IPS-20b (cell line): Measurements from ENCODE around the gene FRMD1.

Experiments used
- H3K27ac ChIP-seq: one replicate; pipeline ENCODE4 v1.5.1; 2013; ENCODE audit warnings: low read length
- H3K27me3 ChIP-seq: 2 replicates; pipeline ENCODE4 v1.6.1; 2013; ENCODE audit warnings: mild to moderate bottlenecking, low read length, inconsistent platforms; ENCODE audit not compliant: insufficient read depth
- H3K36me3 ChIP-seq: 2 replicates; pipeline ENCODE4 v1.6.1; 2013; ENCODE audit warnings: low read depth, mild to moderate bottlenecking, inconsistent platforms, low read length, moderate library complexity; ENCODE audit not compliant: insufficient read depth
- H3K4me1 ChIP-seq: 2 replicates; pipeline ENCODE4 v1.6.1; 2013; ENCODE audit warnings: mild to moderate bottlenecking, control low read depth, inconsistent platforms, low read length, moderate library complexity; ENCODE audit not compliant: insufficient read depth
- H3K4me3 ChIP-seq: 2 replicates; pipeline ENCODE4 v1.5.1; 2013; ENCODE audit warnings: mild to moderate bottlenecking, low read length, inconsistent platforms
- H3K9ac ChIP-seq: 2 replicates; pipeline ENCODE4 v1.6.1; 2013; ENCODE audit warnings: low read depth, mild to moderate bottlenecking, inconsistent platforms, low read length, moderate library complexity
- H3K9me3 ChIP-seq: 2 replicates; pipeline ENCODE4 v1.6.1; 2013; ENCODE audit warnings: mild to moderate bottlenecking, low read depth, low read length, inconsistent platforms; ENCODE audit not compliant: insufficient read depth

The FRMD1 gene

DNA sequence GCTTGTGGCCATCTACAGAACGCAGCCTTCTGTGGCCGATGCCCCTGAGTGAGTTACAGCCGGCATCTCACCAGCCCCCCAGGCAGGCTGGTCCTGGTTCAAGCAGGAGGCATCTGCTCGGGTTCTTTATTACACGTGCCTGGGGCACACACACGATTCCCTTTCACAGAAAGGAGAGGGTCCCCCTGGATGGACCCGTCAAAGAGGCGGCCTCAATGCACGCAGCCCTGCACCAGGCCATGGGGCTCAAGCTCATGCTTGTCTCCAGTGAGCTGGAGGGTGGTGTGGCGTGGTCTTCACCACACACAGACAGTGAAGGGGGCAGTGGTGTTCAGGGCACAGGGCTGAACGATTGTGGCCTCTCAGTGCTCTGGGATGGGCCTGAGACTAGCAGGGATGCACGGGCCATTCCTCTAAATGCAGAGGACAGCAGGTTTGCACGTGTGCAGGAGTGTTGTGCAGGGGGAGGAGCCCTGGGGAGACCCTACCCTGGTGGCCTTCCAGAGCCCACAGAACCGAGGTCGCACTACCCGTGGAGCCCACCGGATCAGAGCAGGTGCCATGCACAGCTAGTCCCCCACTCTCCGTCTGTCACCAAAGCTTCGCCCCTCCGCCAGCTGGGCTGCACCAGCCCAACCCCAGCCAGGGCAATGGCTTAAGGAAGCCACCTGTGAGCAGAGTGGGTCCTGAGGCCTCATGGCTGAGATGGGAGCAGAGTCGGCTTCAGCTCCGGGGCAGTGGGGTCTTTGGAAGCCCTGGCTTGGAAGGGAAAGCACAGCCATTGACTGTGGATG lies 23.1 kb downstream of the FRMD1 start:
- no peaks in the 10 kb centered on the region for H3K4me1 ChIP-seq
- H3K27me3 ChIP-seq, result no peaks in the 10 kb centered on the region

GRCh38 chr6:168054765-168055560 lies 24.0 kb downstream of the FRMD1 start:
- Histone ChIP-seq H3K36me3 (no peaks in the 10 kb centered on the region), H3K27me3 (no peaks in the 10 kb centered on the region), H3K4me1 (no peaks in the 10 kb centered on the region), H3K9me3 (no peaks in the 10 kb centered on the region), H3K4me3 (no peak overlapping the region), H3K27ac (no peak overlapping the region), H3K9ac (no peak overlapping the region)

More for the DNA sequence above, 23.1 kb downstream of the FRMD1 start:
- no peak overlapping the region for H3K9ac ChIP-seq
- no peaks in the 10 kb centered on the region for H3K9me3 ChIP-seq
- H3K27ac ChIP-seq, result no peak overlapping the region
- no peak overlapping the region for H3K4me3 ChIP-seq
- no peaks in the 10 kb centered on the region for H3K36me3 ChIP-seq

DNA sequence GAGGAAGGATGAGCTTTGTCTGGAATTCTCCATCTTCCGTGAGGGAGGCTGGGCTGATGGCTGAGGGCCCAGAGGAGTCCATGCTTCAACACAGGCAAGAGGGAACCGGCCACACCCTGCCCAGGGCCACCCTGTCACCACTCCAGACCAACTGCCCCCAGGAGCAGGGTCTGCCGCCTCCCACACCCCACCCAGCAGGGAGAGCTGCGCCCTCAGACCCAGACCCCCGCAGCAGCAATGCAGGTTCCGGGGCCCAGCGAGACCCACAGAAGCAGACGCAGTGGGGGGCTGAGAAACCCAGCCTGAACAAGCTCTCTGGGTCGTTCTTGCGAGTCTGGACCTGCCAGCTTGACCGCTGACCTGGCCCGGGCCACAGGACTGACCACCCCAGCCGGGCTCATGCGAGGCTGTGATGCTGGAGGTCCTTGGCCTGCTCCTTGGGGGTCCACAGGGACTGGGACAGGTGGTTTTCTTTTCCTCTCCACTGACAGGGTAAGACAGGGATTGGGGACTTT lies 25.0 kb downstream of the FRMD1 start:
- Histone ChIP-seq H3K9me3 (no peaks in the 10 kb centered on the region), H3K36me3 (no peaks in the 10 kb centered on the region), H3K4me3 (no peak overlapping the region), H3K4me1 (no peaks in the 10 kb centered on the region), H3K9ac (no peak overlapping the region), H3K27ac (no peak overlapping the region), H3K27me3 (no peaks in the 10 kb centered on the region)

GRCh38 chr6:168053086-168053956 lies 25.7 kb downstream of the FRMD1 start:
- Histone ChIP-seq H3K9ac (no peak overlapping the region), H3K27me3 (no peaks in the 10 kb centered on the region), H3K27ac (no peak overlapping the region), H3K4me1 (no peaks in the 10 kb centered on the region), H3K4me3 (no peak overlapping the region), H3K36me3 (no peaks in the 10 kb centered on the region), H3K9me3 (no peaks in the 10 kb centered on the region)

GRCh38 chr6:168052291-168052891 lies 26.6 kb downstream of the FRMD1 start:
- Histone ChIP-seq H3K27ac (no peak overlapping the region), H3K4me1 (no peaks in the 10 kb centered on the region), H3K36me3 (no peaks in the 10 kb centered on the region), H3K4me3 (no peak overlapping the region), H3K27me3 (no peaks in the 10 kb centered on the region), H3K9me3 (no peaks in the 10 kb centered on the region), H3K9ac (no peak overlapping the region)

DNA sequence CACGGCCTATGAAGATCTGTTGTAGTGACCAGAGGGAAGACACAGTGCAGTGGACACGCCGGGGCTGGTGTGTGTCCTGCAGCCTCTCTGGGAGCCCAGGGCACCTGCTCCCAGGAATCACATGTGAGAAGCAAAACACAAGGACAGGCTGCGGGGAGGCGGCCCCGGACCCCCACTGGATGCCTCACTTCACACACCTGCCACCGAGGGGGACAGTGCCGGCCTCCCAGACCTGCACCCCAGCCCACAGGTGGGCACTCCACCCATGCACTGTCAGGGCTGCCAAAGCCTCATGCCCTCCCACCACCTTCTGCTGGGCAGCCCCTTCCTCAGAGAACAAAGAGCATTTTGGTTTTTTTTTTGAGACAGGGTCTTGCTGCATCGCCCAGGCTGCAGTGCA lies 27.4 kb downstream of the FRMD1 start:
- Histone ChIP-seq H3K4me3 (no peak overlapping the region), H3K9me3 (no peaks in the 10 kb centered on the region), H3K36me3 (no peaks in the 10 kb centered on the region), H3K9ac (no peak overlapping the region), H3K27ac (no peak overlapping the region), H3K4me1 (no peaks in the 10 kb centered on the region), H3K27me3 (no peaks in the 10 kb centered on the region)

- Histone ChIP-seq H3K9me3 (no peaks in the 10 kb centered on the region), H3K27me3 (no peaks in the 10 kb centered on the region), H3K9ac (no peak overlapping the region), H3K27ac (no peak overlapping the region), H3K36me3 (no peaks in the 10 kb centered on the region), H3K4me3 (no peak overlapping the region), H3K4me1 (no peaks in the 10 kb centered on the region)
Measured at GRCh38 chr6:168050881-168051586, 28.0 kb downstream of the FRMD1 start.

GRCh38 chr6:168050225-168050880 lies 28.7 kb downstream of the FRMD1 start:
- Histone ChIP-seq H3K36me3 (no peaks in the 10 kb centered on the region), H3K4me1 (no peaks in the 10 kb centered on the region), H3K9me3 (no peaks in the 10 kb centered on the region), H3K27ac (no peak overlapping the region), H3K4me3 (no peak overlapping the region), H3K27me3 (no peaks in the 10 kb centered on the region), H3K9ac (no peak overlapping the region)

DNA sequence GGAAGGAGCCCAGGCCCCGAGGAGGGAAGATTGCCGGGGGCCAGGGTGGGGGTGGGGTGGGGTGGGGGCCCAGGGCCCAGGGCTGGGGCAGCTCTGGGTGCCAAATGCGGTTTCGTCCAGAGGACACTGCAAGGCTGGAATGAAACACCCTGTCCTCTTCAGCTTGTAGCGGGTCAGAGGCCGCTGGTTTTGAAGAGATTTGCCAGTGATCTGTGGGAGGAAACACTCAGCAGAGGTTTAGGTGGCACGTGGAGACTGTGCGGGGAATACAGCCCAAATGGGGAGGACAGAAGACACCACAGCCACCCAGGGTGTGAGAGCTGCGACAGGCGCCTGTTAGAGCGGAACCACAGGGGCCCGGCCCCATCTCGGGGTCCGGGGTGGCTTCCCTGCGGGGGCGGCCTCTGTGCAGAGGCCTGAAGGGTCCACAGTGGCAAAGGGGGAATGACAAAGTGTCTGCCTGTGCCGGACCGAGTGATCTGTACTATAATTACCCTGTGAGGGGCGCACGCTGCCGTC lies 29.2 kb downstream of the FRMD1 start:
- no peaks in the 10 kb centered on the region for H3K4me1 ChIP-seq

DNA sequence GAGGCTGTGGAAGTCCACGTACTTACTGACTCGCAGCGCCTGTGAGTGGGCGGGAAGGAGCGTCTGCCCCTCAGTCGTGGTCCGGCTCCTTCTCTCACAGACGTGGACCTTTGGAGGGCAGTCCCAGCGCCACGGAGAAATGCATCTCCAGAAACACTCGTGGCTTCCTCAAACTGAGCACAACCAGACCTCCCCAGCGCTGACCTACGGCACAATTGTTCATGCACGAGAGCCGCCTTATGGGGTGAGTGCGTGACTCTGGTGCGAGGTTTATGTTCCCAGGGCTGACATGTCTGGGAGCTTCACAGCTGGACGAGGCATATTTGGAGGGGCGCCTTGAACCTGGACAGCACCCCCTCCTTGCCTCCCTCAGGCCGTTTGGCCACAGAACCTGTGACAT lies 29.7 kb downstream of the FRMD1 start:
- Histone ChIP-seq H3K4me1 (no peaks in the 10 kb centered on the region), H3K27me3 (no peaks in the 10 kb centered on the region), H3K9ac (no peak overlapping the region)

More for the DNA sequence above, 29.2 kb downstream of the FRMD1 start:
- Histone ChIP-seq H3K27me3 (no peaks in the 10 kb centered on the region), H3K9me3 (no peaks in the 10 kb centered on the region), H3K36me3 (no peaks in the 10 kb centered on the region), H3K27ac (no peak overlapping the region), H3K9ac (no peak overlapping the region), H3K4me3 (no peak overlapping the region)

More for the DNA sequence above, 29.7 kb downstream of the FRMD1 start:
- H3K9me3 ChIP-seq, result no peaks in the 10 kb centered on the region
- H3K36me3 ChIP-seq, result no peaks in the 10 kb centered on the region
- H3K27ac ChIP-seq, result no peak overlapping the region
- no peak overlapping the region for H3K4me3 ChIP-seq
